HG03521 (cell line): Measurements from ENCODE around the gene OR51E2.
A peak's percentile ranks its signal among the peaks of the same experiment; 100 is the strongest.
"Not testable (repeated sequence)": the region's sequence is repeated elsewhere in the genome, so short reads cannot be mapped to it uniquely, and the experiment has no call there.

Source experiments
- ATAC-seq: cut with Tn5 transposase; IDR thresholded peaks from one replicate; pipeline ENCODE4 v1.9.1; 2021; ENCODE audit warnings: mild to moderate bottlenecking, moderate library complexity; ENCODE audit not compliant: unreplicated experiment

OR51E2 gene

GRCh38 chr11:4697585-4697984 is at the start of gene OR51E2:
TSS of gene OR51E2 (minus strand) at chr11:4697853. CDS start at chr11:4682711, 15,142 bp downstream.
- ATAC-seq: no peak

DNA sequence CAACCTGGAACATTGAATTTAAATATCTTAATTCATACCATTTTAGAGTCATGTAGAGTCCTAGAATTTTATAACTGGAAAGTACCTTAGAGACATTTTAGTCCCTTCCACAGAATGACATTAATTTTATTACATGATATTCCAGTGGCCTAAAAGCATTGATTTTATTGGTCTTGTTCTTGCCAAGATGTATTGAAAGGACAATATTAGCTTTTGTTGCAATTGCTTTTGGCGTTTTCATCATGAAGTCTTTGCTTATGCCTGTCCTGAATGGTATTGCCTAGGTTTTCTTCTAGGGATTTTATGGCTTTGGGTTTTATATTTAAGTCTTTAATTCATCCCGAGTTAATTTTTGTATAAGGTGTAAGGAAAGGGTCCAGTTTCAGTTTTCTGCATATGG is 43.1 kb upstream of the OR51E2 start:
- ATAC-seq: no peak

GRCh38 chr11:4727171-4727570 is 29.5 kb upstream of the OR51E2 start:
- no peak for ATAC-seq

DNA sequence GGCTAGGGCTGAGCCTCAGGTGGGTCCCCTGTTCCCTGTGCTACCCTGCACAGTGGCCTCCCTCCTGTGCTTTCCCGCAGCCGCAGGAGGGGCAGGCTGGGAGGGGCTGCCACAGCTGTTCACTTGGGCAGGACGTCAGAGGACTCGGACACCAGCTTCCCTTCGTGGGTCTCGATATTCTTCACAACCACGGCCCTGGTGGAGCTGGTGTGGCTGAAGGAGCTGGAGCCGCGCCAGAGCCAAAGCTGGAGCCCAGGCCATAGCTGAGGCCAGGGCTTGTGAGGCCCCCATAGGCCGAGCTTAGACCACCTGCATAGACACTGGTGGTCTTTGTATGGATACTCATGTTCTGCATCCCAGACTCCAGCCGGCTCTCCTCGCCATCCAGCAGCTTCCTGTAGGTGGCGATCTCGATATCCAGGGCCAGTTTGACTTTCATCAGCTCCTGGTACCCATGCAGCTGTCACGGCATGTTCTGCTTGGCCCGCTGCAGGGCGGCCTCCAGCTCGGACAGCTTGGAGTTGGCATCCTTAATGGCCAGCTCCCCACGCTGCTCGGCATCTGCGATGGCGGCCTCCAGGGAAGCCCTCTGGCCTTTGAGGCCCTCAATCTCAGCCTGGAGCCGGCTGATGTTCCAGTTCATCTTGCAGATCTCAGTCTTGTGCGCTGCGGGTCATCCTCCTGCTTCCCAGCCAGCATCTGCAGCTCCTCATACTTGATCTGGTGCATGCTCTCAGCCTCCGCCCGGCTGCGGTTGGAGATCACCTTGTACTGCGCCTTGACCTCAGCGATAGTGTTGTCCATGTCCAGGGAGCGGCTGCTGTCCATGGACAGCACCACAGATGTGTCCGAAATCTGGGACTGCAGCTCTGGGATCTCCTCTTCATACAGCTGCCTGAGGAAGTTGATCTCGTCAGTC is 25.2 kb upstream of the OR51E2 start:
- not testable (repeated sequence) for ATAC-seq

DNA sequence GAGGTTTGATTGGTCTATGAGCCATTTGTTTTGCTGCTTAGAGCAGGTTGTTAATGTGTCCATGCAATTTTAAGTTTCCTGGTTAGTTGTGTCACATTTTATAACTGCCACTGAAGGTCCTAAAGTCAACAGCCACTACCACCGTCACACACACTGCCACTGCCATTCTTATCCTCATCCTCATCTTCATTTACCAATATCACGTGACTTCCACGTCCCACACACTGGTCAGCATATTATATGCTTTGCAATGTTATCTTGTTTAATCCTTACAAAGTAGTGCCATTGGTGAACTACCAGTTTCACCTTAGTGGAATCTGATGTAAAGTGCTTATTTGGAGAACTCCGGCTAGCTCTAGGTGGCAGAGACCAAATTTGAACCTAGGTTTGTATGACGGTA is 16.6 kb upstream of the OR51E2 start:
- ATAC-seq: no peak

- ATAC-seq: no peak
Measured at GRCh38 chr11:4713241-4713640, 15.6 kb upstream of the OR51E2 start.

DNA sequence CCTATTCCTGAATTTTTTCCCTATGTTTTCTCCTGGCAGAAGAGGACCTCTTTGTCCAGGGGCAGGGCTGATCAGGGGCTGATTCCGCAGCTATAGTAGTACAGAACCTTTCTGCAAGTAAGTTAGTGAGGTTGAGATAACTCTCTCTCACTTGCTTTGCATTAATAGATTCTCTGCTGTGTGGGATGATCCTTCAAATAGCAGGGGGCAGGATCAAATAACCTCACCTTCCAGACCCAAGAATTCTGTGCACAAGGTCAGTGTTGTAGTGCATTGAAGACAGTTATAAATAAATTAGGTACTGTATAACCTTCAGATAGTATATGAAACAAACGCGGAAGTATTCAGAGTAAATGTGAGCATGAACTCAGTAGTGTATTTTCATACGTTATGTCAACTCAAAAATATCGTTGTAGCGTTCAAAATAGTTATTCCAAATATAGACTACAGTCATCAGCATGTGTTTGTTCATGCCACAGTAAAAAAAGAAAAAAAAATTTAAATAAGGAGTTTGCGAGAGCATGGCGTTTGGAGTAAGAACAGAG is 7.2 kb upstream of the OR51E2 start:
- no peak for ATAC-seq

- peak; percentile 53 for ATAC-seq
Measured at GRCh38 chr11:4704054-4704789, 6.6 kb upstream of the OR51E2 start, which contains the start of gene MMP26. TSS of gene MMP26 (plus strand) at chr11:4704784.

DNA sequence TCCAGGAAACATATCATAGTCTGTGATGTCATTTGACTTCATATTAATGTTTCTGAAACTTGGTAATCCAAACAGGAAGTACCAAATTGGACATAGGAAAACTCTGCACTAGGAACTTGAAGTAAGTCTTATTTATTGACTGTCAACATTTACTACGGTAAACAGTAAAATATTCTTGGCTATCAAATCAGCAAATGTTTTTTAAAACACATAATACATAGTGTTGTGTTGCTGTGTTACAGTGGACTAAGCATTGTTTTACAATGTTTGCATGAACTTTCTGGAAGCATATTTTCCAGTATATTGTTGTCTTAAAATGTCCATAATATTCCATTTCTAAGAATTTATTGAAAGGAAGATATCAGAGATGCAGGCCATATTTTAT is 2.8 kb upstream of the OR51E2 start:
- ATAC-seq: no peak

DNA sequence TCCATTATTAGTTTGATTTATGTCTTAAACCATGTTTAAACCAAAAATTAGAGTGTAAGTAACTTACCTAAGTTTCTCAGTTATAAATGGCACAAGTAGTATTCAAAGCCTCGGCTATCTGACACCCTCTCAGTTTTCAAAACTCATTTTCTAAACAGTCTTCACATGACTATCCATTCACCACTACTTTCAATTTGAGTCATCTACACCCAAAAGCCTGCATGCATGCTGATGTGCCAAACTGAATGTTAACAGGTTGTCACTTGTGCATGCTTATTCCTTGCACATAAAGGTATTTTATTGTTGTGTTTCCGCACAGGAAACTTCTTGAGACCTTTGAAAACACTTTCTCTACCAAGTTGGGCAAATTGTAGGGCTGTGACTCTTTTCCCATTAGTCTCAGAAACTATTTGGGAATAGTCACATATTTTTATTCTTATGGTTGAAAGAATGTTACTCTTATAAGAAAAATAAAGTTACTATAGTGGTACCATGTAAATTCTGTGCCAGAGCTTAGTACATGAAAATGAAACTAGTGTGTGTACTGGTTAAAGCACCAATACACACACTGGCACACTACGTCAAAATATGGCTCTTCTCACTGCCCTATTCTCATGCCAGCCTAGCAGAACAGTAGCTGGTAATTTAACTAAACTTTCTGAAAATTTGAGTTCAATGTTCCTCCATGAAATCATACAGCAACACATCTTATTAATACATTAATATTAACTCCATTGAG is 2.2 kb upstream of the OR51E2 start:
- ATAC-seq: peak; percentile 80

DNA sequence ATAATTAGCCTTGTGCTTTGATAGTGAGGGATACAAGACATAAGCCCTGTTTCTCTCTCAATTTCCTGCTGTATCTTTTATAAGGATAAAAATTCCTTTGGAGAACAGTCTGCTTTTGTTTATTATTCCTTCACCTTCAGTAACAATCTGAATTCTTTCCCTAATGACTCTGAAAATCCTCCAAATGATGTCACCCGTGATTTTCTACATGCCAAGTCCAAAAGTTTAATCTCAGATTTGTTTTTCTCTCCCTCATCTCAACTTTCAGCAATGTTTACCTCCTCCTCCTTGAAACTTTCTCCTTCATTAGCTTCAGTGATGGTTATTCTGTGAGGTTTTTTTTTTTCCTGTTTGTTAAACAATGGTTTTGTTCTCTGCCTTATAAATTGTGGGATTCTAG is 2.2 kb downstream of the OR51E2 start:
- ATAC-seq: no peak

DNA sequence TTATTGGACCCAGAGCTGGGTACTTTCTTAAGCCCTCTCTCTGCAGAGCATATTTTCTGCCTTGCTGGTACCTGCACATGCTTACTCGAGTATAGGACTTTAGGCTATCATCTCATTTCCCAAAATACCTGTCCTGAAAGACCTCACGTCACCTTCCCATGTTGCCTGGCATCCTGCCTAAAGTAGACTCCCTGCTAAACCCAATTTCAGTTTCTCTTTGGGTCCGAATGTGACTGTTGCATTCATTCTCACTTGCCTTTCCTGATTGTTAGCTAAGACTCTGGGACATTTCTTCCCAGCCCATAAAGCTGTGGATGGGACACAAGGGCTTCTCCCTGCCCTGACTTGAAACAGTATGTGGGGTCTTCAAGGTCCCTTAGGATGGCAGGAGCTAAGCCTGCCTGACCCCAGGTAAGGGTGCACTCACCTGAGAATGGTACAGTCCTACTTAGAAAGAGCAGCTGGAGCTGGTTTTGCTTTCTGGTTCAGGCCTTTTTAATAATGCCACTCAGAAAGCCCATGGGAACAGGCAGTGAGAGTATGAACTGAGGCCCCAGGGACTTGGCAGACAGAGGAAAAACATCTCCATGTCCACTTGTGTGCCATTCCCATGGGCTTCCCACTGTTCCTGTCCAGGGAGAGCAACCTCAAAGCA is 12.9 kb downstream of the OR51E2 start:
- no peak for ATAC-seq

GRCh38 chr11:4682623-4683419 is 14.8 kb downstream of the OR51E2 start:
- ATAC-seq: no peak

DNA sequence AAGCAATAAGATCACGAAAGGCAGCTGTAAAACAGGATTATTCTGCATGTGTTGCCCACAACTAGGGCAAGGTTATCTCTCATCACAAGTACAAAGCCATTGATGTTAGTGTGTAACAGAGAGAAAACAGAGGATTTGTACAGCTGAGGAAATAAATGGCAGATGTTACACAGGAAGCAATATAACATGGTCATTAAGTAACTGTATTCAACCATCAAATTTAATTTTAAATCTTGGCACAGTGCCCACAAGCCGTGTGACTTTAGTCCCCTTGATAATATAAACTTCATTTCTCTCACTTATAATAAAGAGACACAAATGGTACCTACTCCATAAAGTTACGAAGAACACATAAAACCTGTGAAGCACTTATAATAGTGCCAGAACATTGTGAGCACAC is 17.3 kb downstream of the OR51E2 start:
- ATAC-seq: no peak

DNA sequence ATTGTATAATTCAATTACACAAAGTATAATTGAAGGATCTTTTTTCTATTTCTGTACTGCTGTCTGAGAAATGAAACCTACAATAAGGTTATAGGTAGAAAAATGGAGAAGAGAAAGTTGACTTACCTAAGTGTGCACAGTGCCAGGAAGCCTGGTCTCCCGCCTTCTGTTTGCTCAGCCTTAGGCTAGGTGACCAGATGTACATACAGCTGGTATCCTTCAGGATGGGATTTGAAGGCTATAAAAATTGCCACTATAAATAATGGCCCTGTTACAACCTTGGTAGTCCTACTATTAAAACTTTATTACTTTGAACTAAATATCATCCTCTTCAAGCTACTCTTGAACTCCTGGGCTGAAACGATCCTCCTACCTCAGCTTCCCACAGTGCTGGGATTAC is 19.7 kb downstream of the OR51E2 start:
- ATAC-seq: no peak

DNA sequence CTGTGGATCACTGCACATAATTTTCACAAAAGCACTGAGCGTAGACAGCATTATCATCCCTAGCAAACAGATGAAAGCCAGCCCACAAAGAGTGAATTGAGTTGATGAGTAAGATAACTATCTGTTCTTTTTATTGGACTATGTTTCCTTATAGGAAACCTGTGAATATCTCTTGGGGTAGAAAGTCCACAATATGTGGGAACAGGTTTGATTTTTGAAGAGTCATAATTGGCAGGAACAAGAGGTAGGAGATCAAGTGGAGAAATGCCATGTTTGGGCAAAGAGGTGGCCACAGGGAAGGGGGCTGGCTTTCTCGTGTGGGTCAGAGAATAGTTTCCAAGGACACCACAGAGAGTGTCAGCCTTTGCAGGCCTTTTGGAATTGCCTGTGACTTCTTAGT is 23.9 kb downstream of the OR51E2 start:
- ATAC-seq: no peak

GRCh38 chr11:4672470-4672869 is 25.2 kb downstream of the OR51E2 start:
- ATAC-seq: no peak

- ATAC-seq: no peak
Measured at GRCh38 chr11:4671741-4672140, 25.9 kb downstream of the OR51E2 start.

- ATAC-seq: no peak
Measured at GRCh38 chr11:4665424-4665823, 32.2 kb downstream of the OR51E2 start.

GRCh38 chr11:4664786-4665185 is 32.9 kb downstream of the OR51E2 start:
- no peak for ATAC-seq
